ENCODE results near the gene PRF1. TPM values are rescaled to one million over a fixed set of nuclear protein-coding genes. Genes with fewer than 3 reads are reported as not detected.

Gene PRF1
- total RNA-seq, 1 donor from 2014 or later, result not detected

- Mint-ChIP-seq H3K27me3 (ENCODE audit: unreplicated experiment) (peaks cover 5% of the 10 kb centered on the region), H3K9me3 (ENCODE audit: unreplicated experiment) (no peaks in the 10 kb centered on the region), H3K36me3 (ENCODE audit: unreplicated experiment) (no peaks in the 10 kb centered on the region), H3K27ac (ENCODE audit: unreplicated experiment) (no peak overlapping the region), H3K4me3 (ENCODE audit: unreplicated experiment) (no peak overlapping the region), H3K4me1 (ENCODE audit: unreplicated experiment) (no peaks in the 10 kb centered on the region)
- DNase-seq (ENCODE audit: extremely low spot score, unreplicated experiment), result no peak
- no peak for TF ChIP-seq CTCF (IDR thresholded peaks at IDR 0.05)
Observed at GRCh38 chr10:70605161-70605560, 2.6 kb upstream of the PRF1 start.

GRCh38 chr10:70604106-70604505 lies 1.6 kb upstream of the PRF1 start:
- no peak for TF ChIP-seq CTCF (IDR thresholded peaks at IDR 0.05)
- H3K27me3 Mint-ChIP-seq (ENCODE audit: unreplicated experiment), result peaks cover 5% of the 10 kb centered on the region
- H3K36me3 Mint-ChIP-seq (ENCODE audit: unreplicated experiment), result no peaks in the 10 kb centered on the region
- H3K27ac Mint-ChIP-seq (ENCODE audit: unreplicated experiment), result no peak overlapping the region
- DNase-seq (ENCODE audit: extremely low spot score, unreplicated experiment), result no peak
- no peak overlapping the region for H3K4me3 Mint-ChIP-seq (ENCODE audit: unreplicated experiment)
- H3K4me1 Mint-ChIP-seq (ENCODE audit: unreplicated experiment), result no peaks in the 10 kb centered on the region
- H3K9me3 Mint-ChIP-seq (ENCODE audit: unreplicated experiment), result no peaks in the 10 kb centered on the region

- no peak for TF ChIP-seq CTCF (IDR thresholded peaks at IDR 0.05)
- no peaks in the 10 kb centered on the region for H3K36me3 Mint-ChIP-seq (ENCODE audit: unreplicated experiment)
- no peak overlapping the region for H3K27ac Mint-ChIP-seq (ENCODE audit: unreplicated experiment)
- no peaks in the 10 kb centered on the region for H3K9me3 Mint-ChIP-seq (ENCODE audit: unreplicated experiment)
- no peak overlapping the region for H3K4me3 Mint-ChIP-seq (ENCODE audit: unreplicated experiment)
- peaks cover 5% of the 10 kb centered on the region for H3K27me3 Mint-ChIP-seq (ENCODE audit: unreplicated experiment)
- no peak for DNase-seq (ENCODE audit: extremely low spot score, unreplicated experiment)
- no peaks in the 10 kb centered on the region for H3K4me1 Mint-ChIP-seq (ENCODE audit: unreplicated experiment)
Observed at GRCh38 chr10:70603449-70603801, 884 bp upstream of the PRF1 start.

GRCh38 chr10:70601746-70602145 lies 795 bp downstream of the PRF1 start:
- Mint-ChIP-seq H3K4me1 (ENCODE audit: unreplicated experiment) (no peaks in the 10 kb centered on the region), H3K9me3 (ENCODE audit: unreplicated experiment) (no peaks in the 10 kb centered on the region), H3K27me3 (ENCODE audit: unreplicated experiment) (no peaks in the 10 kb centered on the region), H3K4me3 (ENCODE audit: unreplicated experiment) (no peak overlapping the region), H3K36me3 (ENCODE audit: unreplicated experiment) (no peaks in the 10 kb centered on the region), H3K27ac (ENCODE audit: unreplicated experiment) (no peak overlapping the region)
- no peak for TF ChIP-seq CTCF (IDR thresholded peaks at IDR 0.05)
- DNase-seq (ENCODE audit: extremely low spot score, unreplicated experiment), result no peak

GRCh38 chr10:70600512-70601395 lies 1.8 kb downstream of the PRF1 start:
- TF ChIP-seq CTCF (IDR thresholded peaks at IDR 0.05), result no peak
- DNase-seq (ENCODE audit: extremely low spot score, unreplicated experiment), result peak; percentile 78
- H3K4me3 Mint-ChIP-seq (ENCODE audit: unreplicated experiment), result no peak overlapping the region
- H3K36me3 Mint-ChIP-seq (ENCODE audit: unreplicated experiment), result no peaks in the 10 kb centered on the region
- H3K4me1 Mint-ChIP-seq (ENCODE audit: unreplicated experiment), result no peaks in the 10 kb centered on the region
- no peaks in the 10 kb centered on the region for H3K9me3 Mint-ChIP-seq (ENCODE audit: unreplicated experiment)
- no peaks in the 10 kb centered on the region for H3K27me3 Mint-ChIP-seq (ENCODE audit: unreplicated experiment)
- H3K27ac Mint-ChIP-seq (ENCODE audit: unreplicated experiment), result no peak overlapping the region
